Neuronal stem cell (in vitro differentiated cells): ENCODE measurements around the gene MRGPRF.

ENCODE experiments used
- DNase-seq: peaks from one replicate; pipeline ENCODE4 v3.0.0-alpha.2; 2013; ENCODE audit warnings: low spot score
- H2AFZ ChIP-seq: one replicate; pipeline ENCODE4 v1.6.1; 2013; ENCODE audit warnings: mild to moderate bottlenecking, low read length, inconsistent platforms
- H2AK5ac ChIP-seq: 2 replicates; pipeline ENCODE4 v1.6.1; 2013; ENCODE audit warnings: low read depth, mild to moderate bottlenecking, inconsistent platforms, low read length, moderate library complexity, mixed read lengths
- H2BK120ac ChIP-seq: 2 replicates; pipeline ENCODE4 v1.6.1; 2013; ENCODE audit warnings: low read depth, mild to moderate bottlenecking, inconsistent platforms, low read length, moderate library complexity, mixed read lengths
- H2BK12ac ChIP-seq: one replicate; pipeline ENCODE4 v1.6.1; 2013; ENCODE audit warnings: low read length, inconsistent platforms
- H2BK15ac ChIP-seq: 2 replicates; pipeline ENCODE4 v1.6.1; 2013; ENCODE audit warnings: mild to moderate bottlenecking, low read length, inconsistent platforms, mixed read lengths
- H2BK5ac ChIP-seq: one replicate; pipeline ENCODE4 v1.6.1; 2013; ENCODE audit warnings: inconsistent platforms, mild to moderate bottlenecking, low read length, moderate library complexity
- H3K14ac ChIP-seq: one replicate; pipeline ENCODE4 v1.6.1; 2013; ENCODE audit warnings: low read length, inconsistent platforms
- H3K18ac ChIP-seq: 2 replicates; pipeline ENCODE4 v1.6.1; 2013; ENCODE audit warnings: low read length, inconsistent platforms
- H3K23ac ChIP-seq: 2 replicates; pipeline ENCODE4 v1.6.1; 2013; ENCODE audit warnings: low read depth, mild to moderate bottlenecking, mixed read lengths, low read length, inconsistent platforms; ENCODE audit not compliant: poor library complexity
- H3K27ac ChIP-seq: replicated peaks from 3 replicates; pipeline ENCODE4 v1.5.1; 2013; ENCODE audit warnings: low read length, inconsistent platforms
- H3K27me3 ChIP-seq, 3 experiments: 2 replicates each; pipeline ENCODE4 v1.6.1; 2013; ENCODE audit warnings: low read length in 3 of 3, mild to moderate bottlenecking in 2 of 3, inconsistent platforms in 1 of 3, low read depth in 1 of 3, mixed read lengths in 1 of 3, moderate library complexity in 1 of 3; ENCODE audit not compliant: control insufficient read depth in 3 of 3, insufficient read depth in 3 of 3
- H3K36me3 ChIP-seq, 2 donors: replicated peaks in 1 of 2; 2 replicates each; pipeline ENCODE4 v1.6.1; 2013; ENCODE audit warnings: low read length in 2 of 2; ENCODE audit not compliant: control insufficient read depth in 2 of 2, insufficient read depth in 2 of 2
- H3K4ac ChIP-seq: 2 replicates; pipeline ENCODE4 v1.6.1; 2013; ENCODE audit warnings: inconsistent platforms, mild to moderate bottlenecking, low read length, moderate library complexity
- H3K4me1 ChIP-seq, 2 donors: 1 replicate in 1 of 2; 2 replicates in 1 of 2; pipeline ENCODE4 v1.6.1; 2013; ENCODE audit warnings: low read length in 2 of 2, low read depth in 1 of 2; ENCODE audit not compliant: control insufficient read depth in 2 of 2, insufficient read depth in 1 of 2
- H3K4me2 ChIP-seq: one replicate; pipeline ENCODE4 v1.6.1; 2013; ENCODE audit warnings: mild to moderate bottlenecking, low read length, inconsistent platforms; ENCODE audit not compliant: insufficient read depth, poor library complexity, severe bottlenecking
- H3K4me3 ChIP-seq, 2 donors: 2 replicates each; pipeline ENCODE4 v1.5.1; 2013; ENCODE audit warnings: low read length in 2 of 2, mild to moderate bottlenecking in 2 of 2, inconsistent platforms in 1 of 2, moderate library complexity in 1 of 2
- H3K79me1 ChIP-seq: one replicate; pipeline ENCODE4 v1.6.1; 2013; ENCODE audit warnings: low read depth, mild to moderate bottlenecking, inconsistent platforms, low read length, moderate library complexity
- H3K9ac ChIP-seq: one replicate; pipeline ENCODE4 v1.6.1; 2013; ENCODE audit warnings: mild to moderate bottlenecking, low read depth, low read length, inconsistent platforms; ENCODE audit not compliant: poor library complexity
- H3K9me3 ChIP-seq, 2 donors: replicated peaks in 1 of 2; 2 replicates each; pipeline versions ENCODE3 to v1.6.1; 2013; ENCODE audit warnings: low read length in 2 of 2, mild to moderate bottlenecking in 2 of 2, inconsistent platforms in 1 of 2, low read depth in 1 of 2, mixed read lengths in 1 of 2, moderate library complexity in 1 of 2; ENCODE audit not compliant: control insufficient read depth in 2 of 2, insufficient read depth in 1 of 2
- H4K8ac ChIP-seq: one replicate; pipeline ENCODE4 v1.6.1; 2013; ENCODE audit warnings: low read depth, mild to moderate bottlenecking, inconsistent platforms, low read length, moderate library complexity
- H4K91ac ChIP-seq: one replicate; pipeline ENCODE4 v1.6.1; 2013; ENCODE audit warnings: low read length, low read depth, mild to moderate bottlenecking, inconsistent platforms; ENCODE audit not compliant: poor library complexity
- WGBS, 2 donors: extraction: QIAGEN DNeasy Blood & Tissue Kit; methylation state at CpG; one replicate each; pipeline ENCODE4 v1.1.7; 2013; ENCODE audit warnings: missing lambda C conversion rate in 2 of 2, mixed read lengths in 1 of 2; ENCODE audit not compliant: insufficient read length in 2 of 2, insufficient replicate concordance in 1 of 2; ENCODE audit errors: extremely low coverage in 2 of 2; 5-methylcytosine and 5-hydroxymethylcytosine counted together

MRGPRF gene

GRCh38 chr11:69003866-69004367 is 9.1 kb downstream of the MRGPRF start:
- Histone ChIP-seq H2BK12ac (no peak overlapping the region), H3K4me2 (no peak overlapping the region), H3K27me3 (peaks cover 0 to 44% (median 0%) of the 10 kb centered on the region in 3 experiments), H3K4me1 (peaks cover 7 to 8% of the 10 kb centered on the region in 2 donors), H3K18ac (peak overlapping the region; percentile 1), H3K9me3 (peaks cover 0 to 2% of the 10 kb centered on the region in 2 donors), H3K14ac (no peak overlapping the region), H3K27ac (no peak overlapping the region), H3K9ac (no peak overlapping the region), H4K91ac (peak overlapping the region; percentile 2), H4K8ac (no peak overlapping the region), H3K4me3 (no peak overlapping the region), H3K36me3 (no peaks in the 10 kb centered on the region), H2AFZ (no peak overlapping the region), H2AK5ac (no peak overlapping the region), H2BK120ac (no peak overlapping the region), H3K79me1 (no peaks in the 10 kb centered on the region), H2BK5ac (no peak overlapping the region), H2BK15ac (no peak overlapping the region), H3K4ac (no peak overlapping the region), H3K23ac (peak overlapping the region; percentile 52)
- no peak for DNase-seq
- WGBS, 2 donors, result no CpG with 5 or more reads among the region's 20 CpGs

GRCh38 chr11:69003301-69003865 is 9.7 kb downstream of the MRGPRF start:
- H3K14ac ChIP-seq, result no peak overlapping the region
- peaks cover 3 to 6% of the 10 kb centered on the region in 2 donors for H3K4me1 ChIP-seq
- no peak overlapping the region for H2AFZ ChIP-seq
- H2BK120ac ChIP-seq, result no peak overlapping the region
- no peak overlapping the region for H3K27ac ChIP-seq
- H3K27me3 ChIP-seq, result peaks cover 0 to 44% (median 0%) of the 10 kb centered on the region in 3 experiments
- peaks cover 0 to 2% of the 10 kb centered on the region in 2 donors for H3K9me3 ChIP-seq
- DNase-seq, result no peak
- no peak overlapping the region for H3K18ac ChIP-seq
- peak overlapping the region; percentile 52 for H3K23ac ChIP-seq
- no peaks in the 10 kb centered on the region for H3K36me3 ChIP-seq
- H3K4ac ChIP-seq, result no peak overlapping the region
- peak overlapping the region; percentile 2 for H3K9ac ChIP-seq
- H3K4me2 ChIP-seq, result no peak overlapping the region
- H4K91ac ChIP-seq, result peak overlapping the region; percentile 2
- H2AK5ac ChIP-seq, result peak overlapping the region; percentile 46
- no peak overlapping the region for H2BK12ac ChIP-seq
- no peak overlapping the region for H2BK15ac ChIP-seq
- H4K8ac ChIP-seq, result no peak overlapping the region
- H2BK5ac ChIP-seq, result no peak overlapping the region
- no peaks in the 10 kb centered on the region for H3K79me1 ChIP-seq
- no peak overlapping the region for H3K4me3 ChIP-seq
- no CpG with 5 or more reads among the region's 9 CpGs for WGBS, 2 donors

GRCh38 chr11:69002570-69003231 is 10.3 kb downstream of the MRGPRF start:
- Histone ChIP-seq H3K18ac (peak overlapping the region; percentile 29), H3K27me3 (peaks cover 0 to 42% (median 0%) of the 10 kb centered on the region in 3 experiments), H3K36me3 (no peaks in the 10 kb centered on the region), H2AK5ac (peak overlapping the region; percentile 46), H3K27ac (no peak overlapping the region), H2AFZ (no peak overlapping the region), H3K4me2 (no peak overlapping the region), H3K4me3 (no peak overlapping the region), H2BK15ac (no peak overlapping the region), H4K91ac (no peak overlapping the region), H2BK120ac (no peak overlapping the region), H3K14ac (no peak overlapping the region), H3K9ac (no peak overlapping the region), H3K23ac (no peak overlapping the region), H4K8ac (no peak overlapping the region), H2BK12ac (no peak overlapping the region), H3K9me3 (peaks cover 0 to 2% of the 10 kb centered on the region in 2 donors), H3K4me1 (peaks cover 0 to 2% of the 10 kb centered on the region in 2 donors), H3K79me1 (no peaks in the 10 kb centered on the region), H2BK5ac (no peak overlapping the region), H3K4ac (no peak overlapping the region)
- no peak for DNase-seq
- whole genome bisulfite sequencing, 2 donors, result no CpG with 5 or more reads among the region's 13 CpGs

GRCh38 chr11:69002110-69002569 is 10.9 kb downstream of the MRGPRF start:
- H2BK12ac ChIP-seq, result no peak overlapping the region
- WGBS, 2 donors, result no CpG with 5 or more reads among the region's 6 CpGs

More at GRCh38 chr11:69002110-69002569, 10.9 kb downstream of the MRGPRF start:
- Histone ChIP-seq H4K8ac (no peak overlapping the region), H3K18ac (no peak overlapping the region), H3K36me3 (no peaks in the 10 kb centered on the region), H3K9ac (no peak overlapping the region), H3K4me3 (no peak overlapping the region), H2BK15ac (no peak overlapping the region), H3K79me1 (no peaks in the 10 kb centered on the region), H2AK5ac (no peak overlapping the region), H3K27me3 (peaks cover 0 to 40% (median 0%) of the 10 kb centered on the region in 3 experiments), H4K91ac (no peak overlapping the region), H2BK120ac (no peak overlapping the region), H2BK5ac (no peak overlapping the region), H3K27ac (no peak overlapping the region), H3K9me3 (peaks cover 0 to 2% of the 10 kb centered on the region in 2 donors), H3K14ac (no peak overlapping the region), H2AFZ (no peak overlapping the region), H3K4ac (no peak overlapping the region), H3K4me1 (peaks cover 0 to 2% of the 10 kb centered on the region in 2 donors), H3K4me2 (no peak overlapping the region), H3K23ac (no peak overlapping the region)
- DNase-seq, result no peak
